Activated T-helper 1 cell treated with anti-CD3 and anti-CD28 coated beads, Interleukin-2, amount 50 U/mL, for 16 hours (primary cell): ENCODE measurements around the gene RRP36.

Experiments
- DNase-seq, 2 donors: peaks; one replicate each; pipeline ENCODE4 v3.0.0-alpha.2; 2020; ENCODE audit warnings: low read depth in 1 of 2, low spot score in 1 of 2

RRP36 gene

DNA sequence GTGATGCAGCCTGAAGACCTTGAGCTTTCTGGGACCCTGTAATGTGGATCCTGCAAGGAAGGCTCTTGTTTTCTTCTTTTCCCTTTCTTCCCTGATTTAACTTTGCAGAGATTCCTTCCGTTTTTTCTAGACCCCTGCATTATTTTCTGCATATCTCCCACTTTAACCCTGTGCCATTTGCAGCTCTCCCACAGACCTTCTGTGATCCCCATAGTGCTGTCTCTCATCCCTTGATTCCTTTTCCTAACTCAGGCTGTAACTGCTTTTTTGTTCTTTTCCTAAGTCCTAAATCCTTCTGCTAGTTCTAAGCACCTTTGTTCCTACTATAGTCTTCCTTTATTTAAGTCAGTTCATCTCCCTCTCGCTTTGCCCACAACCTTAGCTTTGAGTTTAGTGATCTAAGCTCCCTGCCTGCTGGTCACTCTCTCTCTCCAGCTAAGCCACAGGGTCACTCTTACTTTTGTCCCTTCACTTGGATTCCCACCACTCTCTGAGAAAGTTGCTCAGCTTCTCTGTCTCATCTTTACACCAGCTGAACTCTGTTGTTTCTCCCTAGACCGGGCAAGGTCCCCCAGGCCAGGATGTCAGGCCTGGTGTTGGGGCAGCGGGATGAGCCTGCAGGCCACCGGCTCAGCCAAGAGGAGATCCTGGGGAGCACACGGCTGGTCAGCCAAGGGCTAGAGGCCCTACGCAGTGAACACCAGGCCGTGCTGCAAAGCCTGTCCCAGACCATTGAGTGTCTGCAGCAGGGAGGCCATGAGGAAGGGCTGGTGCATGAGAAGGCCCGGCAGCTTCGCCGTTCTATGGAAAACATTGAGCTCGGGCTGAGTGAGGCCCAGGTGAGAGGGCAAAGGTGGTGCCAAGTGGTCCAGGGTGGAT lies 39.6 kb downstream of the RRP36 start:
- no peak for DNase-seq

DNA sequence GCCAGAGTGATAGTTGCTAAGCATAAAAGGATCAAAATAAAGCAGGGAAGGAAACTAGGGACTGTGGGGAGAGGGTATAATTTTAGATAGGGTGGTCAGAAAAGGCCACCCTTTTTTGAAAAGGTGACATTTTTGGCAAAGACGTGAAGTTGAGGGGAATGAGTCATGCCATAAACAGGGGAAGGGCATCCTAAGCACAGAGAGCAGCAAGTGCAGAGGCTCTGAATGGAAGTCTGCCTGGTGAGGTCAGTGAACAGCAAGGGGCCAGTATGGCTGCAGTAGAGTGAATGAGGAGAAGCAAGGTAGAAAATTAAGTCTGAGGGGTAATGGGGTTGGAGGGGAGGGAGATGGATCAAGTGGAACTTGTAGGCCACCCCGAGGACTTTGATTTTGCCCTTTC lies 40.4 kb downstream of the RRP36 start:
- no peak for DNase-seq

DNA sequence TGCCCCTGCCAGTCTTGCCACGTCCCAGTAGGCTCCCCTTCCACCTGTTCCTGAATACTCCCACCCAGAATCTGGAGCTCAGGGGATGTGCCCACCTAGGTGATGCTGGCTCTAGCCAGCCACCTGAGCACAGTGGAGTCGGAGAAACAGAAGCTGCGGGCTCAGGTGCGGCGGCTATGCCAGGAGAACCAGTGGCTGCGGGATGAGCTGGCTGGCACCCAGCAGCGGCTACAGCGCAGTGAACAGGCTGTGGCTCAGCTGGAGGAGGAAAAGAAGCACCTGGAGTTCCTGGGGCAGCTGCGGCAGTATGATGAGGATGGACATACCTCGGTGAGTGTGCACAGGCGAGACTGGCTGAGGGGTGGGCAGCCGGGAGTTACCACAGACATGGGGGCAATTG lies 41.4 kb downstream of the RRP36 start:
- DNase-seq: no peak

- no peak for DNase-seq
These were observed 48.7 kb downstream of the RRP36 start for GRCh38 chr6:43070028-43070632.

DNA sequence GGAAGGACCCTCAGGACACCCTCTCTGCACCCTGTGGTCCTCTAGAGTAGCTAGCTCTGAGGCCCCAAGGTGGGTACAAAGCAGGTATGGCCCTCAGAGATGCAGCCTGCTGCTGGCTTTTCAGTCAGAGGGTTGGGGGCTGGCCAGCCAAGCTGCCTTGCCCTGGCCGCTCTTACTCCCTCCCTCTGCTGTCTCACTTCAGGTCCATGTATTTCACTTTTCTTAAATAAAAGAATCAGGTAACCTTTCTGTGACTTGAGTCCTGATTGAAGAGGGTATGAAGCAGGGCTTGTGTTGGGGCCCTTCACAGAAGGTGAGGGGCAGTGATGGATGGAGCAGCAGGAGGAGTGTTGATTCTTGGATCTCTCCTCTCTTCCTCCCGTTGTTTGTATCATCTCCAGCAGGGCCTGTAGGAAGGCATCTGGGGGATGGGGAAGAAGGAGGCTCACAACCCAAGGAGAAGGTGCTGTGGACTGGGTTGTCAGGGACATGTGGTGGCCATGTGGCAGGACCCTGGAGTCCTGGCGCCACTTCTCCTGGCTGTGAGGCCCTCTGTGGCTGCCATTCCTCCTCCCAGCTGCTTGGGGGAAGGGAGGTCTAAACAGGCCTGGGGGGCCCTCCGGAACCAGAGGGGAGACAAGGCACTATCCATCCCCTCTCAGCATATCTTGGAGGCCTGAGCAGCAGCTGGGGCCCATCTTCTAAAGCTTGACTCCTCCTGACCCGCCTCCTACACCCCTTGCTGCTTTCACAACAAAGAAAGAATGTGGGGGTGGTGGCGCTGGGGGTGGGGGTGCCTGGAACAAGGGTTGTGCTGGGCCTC lies 53.6 kb downstream of the RRP36 start:
- no peak for DNase-seq

GRCh38 chr6:43075670-43076463 lies 54.4 kb downstream of the RRP36 start, which contains the start of gene PTK7:
Gene PTK7, plus strand, starts transcription at chr6:43076314. Its CDS starts 175 bp downstream, at chr6:43076489.
- no peak for DNase-seq

DNA sequence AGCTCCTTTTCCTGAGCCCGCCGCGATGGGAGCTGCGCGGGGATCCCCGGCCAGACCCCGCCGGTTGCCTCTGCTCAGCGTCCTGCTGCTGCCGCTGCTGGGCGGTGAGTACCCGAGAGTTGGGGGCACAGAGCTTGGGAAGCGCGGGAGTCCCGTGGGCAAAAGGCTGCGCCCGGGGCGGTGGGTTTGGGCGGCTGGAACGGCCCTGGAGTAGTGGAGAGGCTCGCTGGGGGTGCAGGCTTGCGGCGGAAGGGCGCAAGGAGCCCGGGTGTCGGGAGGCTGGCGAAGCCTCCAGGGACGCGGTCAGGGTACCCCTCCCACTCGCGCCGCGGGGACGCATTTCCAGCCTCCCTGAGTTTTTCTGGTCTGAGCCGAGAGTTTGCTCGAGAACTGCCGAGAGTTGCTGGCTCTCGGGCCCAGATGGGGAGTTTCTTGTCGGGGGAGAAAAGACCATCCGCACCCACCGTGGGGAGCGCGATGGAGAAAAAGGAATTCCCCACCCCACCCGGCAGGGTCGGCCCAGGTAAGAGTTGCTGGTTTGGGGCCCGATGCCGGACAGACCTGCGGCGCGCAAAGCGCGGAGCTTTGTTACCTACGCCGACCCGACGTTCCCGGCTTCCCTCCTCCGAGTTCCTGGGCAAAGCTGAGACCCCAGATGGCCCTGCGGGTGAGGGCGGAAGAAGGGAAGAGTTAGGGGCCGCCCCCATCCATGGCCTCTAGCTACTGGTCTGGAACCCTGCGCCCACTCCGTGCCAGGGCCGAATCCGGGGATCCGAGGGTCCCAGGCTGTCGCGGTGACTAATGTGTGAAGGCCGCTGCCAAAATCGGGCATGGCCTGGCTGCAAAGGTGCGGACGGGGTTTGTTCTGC lies 55.3 kb downstream of the RRP36 start:
- DNase-seq: no peak

GRCh38 chr6:43077333-43077809 lies 55.9 kb downstream of the RRP36 start:
- DNase-seq: no peak

GRCh38 chr6:43077981-43078511 lies 56.6 kb downstream of the RRP36 start:
- DNase-seq: no peak

GRCh38 chr6:43078691-43079090 lies 57.3 kb downstream of the RRP36 start:
- DNase-seq: no peak
